Measurements from ENCODE around the gene P2RX4.
"Not testable (repeated sequence)": the region's sequence is repeated elsewhere in the genome, so short reads cannot be mapped to it uniquely, and the experiment has no call there.

The P2RX4 gene

DNA sequence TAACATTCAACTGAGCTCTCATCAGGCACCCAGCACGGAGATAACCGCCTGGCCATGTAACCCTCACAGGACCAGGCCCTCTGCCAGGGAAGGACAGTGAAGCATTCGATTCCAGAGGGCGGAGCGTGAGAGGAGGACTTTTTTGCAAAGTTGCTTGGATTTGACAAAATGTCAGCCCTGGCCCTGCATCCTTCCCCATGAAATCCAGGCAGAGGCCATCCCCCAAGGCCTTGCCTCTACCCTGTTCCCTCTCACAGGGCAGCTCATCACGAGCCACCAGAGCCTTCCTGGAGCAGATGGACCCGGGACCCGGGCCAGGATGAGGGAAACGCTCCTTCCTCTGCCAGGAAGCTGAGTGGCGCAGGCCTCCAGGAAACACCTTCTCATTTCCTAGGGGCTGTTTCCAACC lies 69.6 kb downstream of the P2RX4 start:
- no peak for DNase-seq

DNA sequence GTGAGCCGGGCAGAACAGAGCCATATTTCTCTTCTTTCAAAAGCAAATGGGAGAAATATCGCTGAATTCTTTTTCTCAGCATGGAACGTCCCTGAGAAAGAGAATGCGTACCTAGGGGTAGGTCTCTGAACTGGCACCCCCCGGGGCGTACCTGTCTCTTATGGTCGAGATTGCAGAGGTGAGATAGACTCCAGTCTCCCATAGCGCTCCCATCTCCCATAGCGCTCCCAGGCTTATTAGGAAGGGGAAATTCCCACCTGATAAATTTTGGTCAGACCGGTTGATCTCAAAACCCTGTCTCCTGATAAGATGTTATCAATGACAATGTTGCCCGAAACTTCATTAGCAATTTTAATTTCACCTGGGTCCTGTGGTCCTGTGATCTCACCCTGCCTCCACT lies 70.6 kb downstream of the P2RX4 start:
- DNase-seq: not testable (repeated sequence)

DNA sequence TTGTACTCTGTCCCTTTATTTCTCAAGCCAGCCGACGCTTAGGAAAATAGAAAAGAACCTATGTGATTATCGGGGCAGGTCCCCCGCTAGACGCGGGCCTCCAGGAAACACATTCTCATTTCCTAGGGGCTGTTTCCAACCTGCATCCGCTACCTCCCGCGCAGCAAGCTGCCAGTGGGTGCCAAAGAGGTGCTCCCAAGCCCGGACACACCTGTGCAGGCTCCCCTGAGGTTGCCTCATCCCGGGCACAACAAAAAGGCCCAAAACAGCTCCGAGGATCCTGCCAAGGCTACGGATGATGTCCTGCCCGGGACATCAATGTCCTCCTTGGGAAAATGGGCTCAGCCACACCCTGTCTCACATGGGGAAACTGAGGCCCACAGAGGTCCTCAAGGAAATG lies 71.2 kb downstream of the P2RX4 start:
- DNase-seq: not testable (repeated sequence)

DNA sequence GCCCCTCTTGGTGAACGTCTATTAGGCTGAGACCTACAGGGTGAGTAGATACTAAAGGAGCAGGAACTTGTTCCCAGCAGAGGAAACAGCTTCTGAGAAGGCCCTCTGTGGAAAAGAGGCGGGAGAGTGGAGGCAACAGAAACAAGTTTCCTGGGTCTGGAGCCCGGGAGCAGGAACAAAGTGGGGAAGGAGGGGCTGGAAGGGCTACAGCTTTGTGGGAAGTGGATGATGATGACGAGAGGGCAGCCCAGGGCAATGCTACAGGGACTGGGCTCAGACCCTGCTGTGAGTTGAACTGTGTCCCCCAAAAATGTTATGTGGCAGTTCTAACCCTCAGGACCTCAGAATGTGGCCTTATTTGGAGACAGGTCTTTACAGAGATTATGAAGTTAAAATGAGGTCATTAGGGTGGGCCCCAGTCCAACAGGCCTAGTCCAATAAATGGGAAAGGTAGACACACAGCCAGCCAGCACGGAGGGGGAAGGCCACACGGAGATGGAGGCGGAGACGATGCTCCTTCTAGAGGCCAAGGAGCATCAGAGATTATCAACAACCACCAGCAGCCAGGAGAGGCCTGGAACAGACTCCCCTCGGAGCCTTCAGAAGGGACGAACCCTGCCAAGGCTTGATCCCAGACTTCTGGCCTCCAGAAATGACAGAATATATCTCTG lies 72.3 kb downstream of the P2RX4 start:
- DNase-seq: no peak

DNA sequence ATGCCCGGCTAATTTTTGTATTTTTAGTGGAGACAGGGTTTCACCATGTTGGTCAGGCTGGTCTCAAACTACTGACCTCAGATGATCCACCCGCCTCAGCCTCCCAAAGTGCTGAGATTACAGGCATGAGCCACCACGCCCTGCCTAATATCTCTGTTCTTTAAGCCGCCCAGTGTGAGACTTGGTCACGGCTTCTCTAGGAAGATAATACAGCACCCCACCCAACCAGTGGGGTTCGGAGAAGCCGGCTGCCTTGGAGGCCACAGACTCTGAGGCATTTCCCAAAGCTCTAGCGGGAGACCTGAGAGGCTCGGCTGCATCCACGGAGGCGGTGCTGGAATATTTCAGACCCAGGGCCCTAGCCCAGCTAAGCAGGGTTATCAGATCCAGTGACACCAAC lies 73.0 kb downstream of the P2RX4 start:
- not testable (repeated sequence) for DNase-seq

DNA sequence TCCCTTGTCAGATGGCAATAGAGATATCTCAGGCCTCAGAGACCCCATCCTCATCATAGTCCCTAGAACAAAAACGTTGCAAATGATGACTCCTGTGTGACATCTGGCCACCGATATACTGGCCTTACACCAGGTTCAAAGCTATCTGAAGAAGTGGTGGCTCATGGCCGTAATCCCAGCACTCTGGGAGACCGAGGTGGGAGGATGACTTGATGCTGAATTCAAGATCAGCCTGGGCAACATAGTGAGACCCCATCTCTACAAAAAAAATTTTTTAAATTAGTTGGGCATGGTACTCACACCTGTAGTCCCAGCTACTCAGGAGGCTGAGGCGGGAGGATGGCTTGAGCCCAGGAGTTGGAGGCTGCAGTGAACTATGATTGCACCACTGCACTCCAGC lies 73.5 kb downstream of the P2RX4 start:
- DNase-seq: no peak

Measured in AML-193 (cell line).